Upper lobe of left lung (tissue), 4 donors: ENCODE measurements around the gene ATAD5.

Experiments used
- CTCF ChIP-seq, 6 experiments: fragments of 450-650 bp in 4 of 6; fragments of 200-600 bp in 2 of 6; sonication (generic) in 2 of 6; IDR thresholded peaks; one replicate each; pipeline ENCODE4 v1.5.1; 2016 to 2019; ENCODE audit warnings: antibody characterized with exemption in 6 of 6
- EP300 ChIP-seq, 4 donors: sonication (generic); formaldehyde crosslinking; IDR thresholded peaks; one replicate each; pipeline ENCODE4 v1.5.1; 2017; ENCODE audit warnings: antibody characterized with exemption in 4 of 4, control low read depth in 2 of 4
- POLR2A ChIP-seq, 4 donors: fragments of 450-650 bp; IDR thresholded peaks; one replicate each; pipeline ENCODE4 v1.5.1; 2016 to 2017; ENCODE audit warnings: antibody characterized with exemption in 4 of 4, mild to moderate bottlenecking in 2 of 4
- POLR2AphosphoS5 ChIP-seq, 2 donors: sonication (generic); formaldehyde crosslinking; IDR thresholded peaks; one replicate each; pipeline ENCODE4 v1.5.1; 2017; ENCODE audit warnings: antibody characterized with exemption in 2 of 2

GRCh38 chr17:30793282-30793977, 38.3 kb upstream of the ATAD5 start:
- TF ChIP-seq POLR2A (IDR thresholded peaks at IDR 0.05) (no peak), POLR2AphosphoS5 (IDR thresholded peaks at IDR 0.05) (no peak), CTCF (IDR thresholded peaks at IDR 0.05) (no peak), EP300 (IDR thresholded peaks at IDR 0.05) (no peak)
